Measurements from ENCODE around the gene MYCBP2. TPM values are rescaled to one million over a fixed set of nuclear protein-coding genes. Genes with fewer than 3 reads are reported as not detected.

MYCBP2 gene
- total and polyA plus RNA-seq, 2 donors (not counting 1 experiment from before 2014, with no cell fraction given) = 32.5 to 95.9 TPM

DNA sequence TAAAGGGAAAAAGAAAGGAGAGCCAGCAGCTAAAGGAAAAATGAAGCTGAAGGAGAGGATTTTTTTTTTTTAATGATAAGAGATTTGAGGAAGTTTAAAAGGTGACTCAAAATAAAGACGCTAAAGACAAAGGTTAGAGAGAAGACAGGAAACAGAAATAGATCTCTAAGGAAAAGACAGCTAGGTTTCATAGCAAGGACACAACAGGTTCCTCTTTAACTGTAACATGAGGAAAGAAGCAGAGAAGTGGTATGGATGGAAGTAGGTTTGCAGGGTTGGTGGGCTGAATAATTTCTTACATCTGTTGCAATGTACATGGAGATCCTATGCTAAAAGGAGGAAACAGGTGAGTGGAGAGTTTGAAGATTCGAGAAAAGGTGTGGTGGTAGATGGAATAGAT is 107.5 kb downstream of the MYCBP2 start:
- H3K36me3 ChIP-seq (ENCODE audit: control insufficient read depth, insufficient read depth, low read length) = peaks cover 1% of the 10 kb centered on the region
- TF ChIP-seq EZH2 (IDR thresholded peaks at IDR 0.05; ENCODE audit: low read length, missing control alignments) = no peak
- TF ChIP-seq, protein P1, sequence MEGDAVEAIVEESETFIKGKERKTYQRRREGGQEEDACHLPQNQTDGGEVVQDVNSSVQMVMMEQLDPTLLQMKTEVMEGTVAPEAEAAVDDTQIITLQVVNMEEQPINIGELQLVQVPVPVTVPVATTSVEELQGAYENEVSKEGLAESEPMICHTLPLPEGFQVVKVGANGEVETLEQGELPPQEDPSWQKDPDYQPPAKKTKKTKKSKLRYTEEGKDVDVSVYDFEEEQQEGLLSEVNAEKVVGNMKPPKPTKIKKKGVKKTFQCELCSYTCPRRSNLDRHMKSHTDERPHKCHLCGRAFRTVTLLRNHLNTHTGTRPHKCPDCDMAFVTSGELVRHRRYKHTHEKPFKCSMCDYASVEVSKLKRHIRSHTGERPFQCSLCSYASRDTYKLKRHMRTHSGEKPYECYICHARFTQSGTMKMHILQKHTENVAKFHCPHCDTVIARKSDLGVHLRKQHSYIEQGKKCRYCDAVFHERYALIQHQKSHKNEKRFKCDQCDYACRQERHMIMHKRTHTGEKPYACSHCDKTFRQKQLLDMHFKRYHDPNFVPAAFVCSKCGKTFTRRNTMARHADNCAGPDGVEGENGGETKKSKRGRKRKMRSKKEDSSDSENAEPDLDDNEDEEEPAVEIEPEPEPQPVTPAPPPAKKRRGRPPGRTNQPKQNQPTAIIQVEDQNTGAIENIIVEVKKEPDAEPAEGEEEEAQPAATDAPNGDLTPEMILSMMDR (conservative IDR thresholded peaks at IDR 0.05 in 1 of 2, IDR thresholded peaks at IDR 0.05 in 1 of 2; ENCODE audit: low read depth in 1 of 2, low read length in 2 of 2) = no peak

DNA sequence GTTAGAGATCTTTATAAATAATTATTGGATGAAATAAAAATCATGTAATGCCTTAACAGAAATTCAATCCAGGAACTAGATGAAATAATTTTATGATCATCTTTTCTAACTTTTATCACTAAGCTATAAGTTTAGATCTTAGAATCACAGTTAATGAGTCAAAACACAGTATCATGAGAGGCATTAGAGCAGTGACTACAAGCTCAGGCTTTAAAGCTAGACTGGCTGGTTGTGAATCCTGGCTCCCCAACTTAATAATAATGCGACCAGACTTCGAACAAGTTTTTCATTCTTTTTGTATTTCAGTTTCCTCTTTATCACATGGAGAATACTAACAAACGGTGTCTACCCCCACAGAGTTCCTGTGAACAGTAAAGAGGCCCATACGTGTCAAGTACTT is 108.6 kb downstream of the MYCBP2 start:
- DNase-seq (ENCODE audit: low read depth in 2 of 2) = no peak
- H3K79me2 ChIP-seq (ENCODE audit: control insufficient read depth, insufficient read depth, low read length) = no peaks in the 10 kb centered on the region
- H3K4me3 ChIP-seq (replicated peaks in 1 of 4; ENCODE audit: control extremely low read depth in 1 of 4, insufficient read depth in 1 of 4, low read depth in 3 of 4, low read length in 4 of 4) = no peak overlapping the region
- H3K4me1 ChIP-seq (ENCODE audit: control insufficient read depth, extremely low read depth, insufficient read depth, low read length) = no peaks in the 10 kb centered on the region
- H3K27ac ChIP-seq (ENCODE audit: insufficient read depth, low read length) = no peak overlapping the region
- H3K4me2 ChIP-seq (ENCODE audit: extremely low read depth, insufficient read depth, low read length) = no peak overlapping the region
- TF ChIP-seq, protein P1 (conservative IDR thresholded peaks at IDR 0.05 in 1 of 2, IDR thresholded peaks at IDR 0.05 in 1 of 2; ENCODE audit: low read depth in 1 of 2, low read length in 2 of 2) = no peak
- TF ChIP-seq EZH2 (IDR thresholded peaks at IDR 0.05; ENCODE audit: low read length, missing control alignments) = no peak
- H3K36me3 ChIP-seq (ENCODE audit: control insufficient read depth, insufficient read depth, low read length) = peaks cover 1% of the 10 kb centered on the region
- H4K20me1 ChIP-seq (ENCODE audit: control insufficient read depth, extremely low read depth, insufficient read depth, low read length) = no peaks in the 10 kb centered on the region
- H3K9me3 ChIP-seq (ENCODE audit: control insufficient read depth, insufficient read depth, low read depth, low read length) = no peaks in the 10 kb centered on the region
- no peak overlapping the region for H2AFZ ChIP-seq (ENCODE audit: low read length)
- H3K27me3 ChIP-seq (ENCODE audit: control insufficient read depth, insufficient read depth, low read length) = no peaks in the 10 kb centered on the region
- no peak overlapping the region for H3K9ac ChIP-seq (ENCODE audit: insufficient read depth, low read length)

More for the DNA sequence above, 107.5 kb downstream of the MYCBP2 start:
- H3K79me2 ChIP-seq (ENCODE audit: control insufficient read depth, insufficient read depth, low read length) = no peaks in the 10 kb centered on the region
- no peak overlapping the region for H3K4me2 ChIP-seq (ENCODE audit: extremely low read depth, insufficient read depth, low read length)
- no peaks in the 10 kb centered on the region for H4K20me1 ChIP-seq (ENCODE audit: control insufficient read depth, extremely low read depth, insufficient read depth, low read length)
- H3K9me3 ChIP-seq (ENCODE audit: control insufficient read depth, insufficient read depth, low read depth, low read length) = no peaks in the 10 kb centered on the region
- no peak overlapping the region for H3K9ac ChIP-seq (ENCODE audit: insufficient read depth, low read length)
- no peak overlapping the region for H3K4me3 ChIP-seq (replicated peaks in 1 of 4; ENCODE audit: control extremely low read depth in 1 of 4, insufficient read depth in 1 of 4, low read depth in 3 of 4, low read length in 4 of 4)
- H3K4me1 ChIP-seq (ENCODE audit: control insufficient read depth, extremely low read depth, insufficient read depth, low read length) = no peaks in the 10 kb centered on the region
- DNase-seq (ENCODE audit: low read depth in 2 of 2) = no peak
- no peak overlapping the region for H2AFZ ChIP-seq (ENCODE audit: low read length)
- H3K27me3 ChIP-seq (ENCODE audit: control insufficient read depth, insufficient read depth, low read length) = no peaks in the 10 kb centered on the region
- no peak overlapping the region for H3K27ac ChIP-seq (ENCODE audit: insufficient read depth, low read length)

DNA sequence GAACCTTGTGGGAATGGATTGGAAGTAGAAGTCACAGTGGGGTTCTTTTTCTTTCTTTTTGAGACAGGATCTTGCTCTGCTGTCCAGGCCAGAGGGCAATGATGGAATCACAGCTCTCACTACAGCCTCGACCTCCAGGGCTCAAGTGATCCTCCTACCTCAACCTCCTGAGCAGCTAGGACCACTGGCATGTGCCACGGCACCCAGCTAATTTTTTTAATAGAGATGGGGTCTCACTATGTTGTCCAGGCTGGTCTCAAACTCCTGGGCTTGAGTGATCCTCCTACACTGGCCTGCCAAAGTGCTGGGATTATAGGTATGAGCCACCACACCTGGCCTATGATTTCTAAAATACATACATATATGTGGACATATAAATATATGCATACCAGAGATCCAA is 111.4 kb downstream of the MYCBP2 start:
- Histone ChIP-seq H3K9ac (ENCODE audit: insufficient read depth, low read length) (no peak overlapping the region), H3K4me1 (ENCODE audit: control insufficient read depth, extremely low read depth, insufficient read depth, low read length) (no peaks in the 10 kb centered on the region), H3K4me3 (replicated peaks in 1 of 4; ENCODE audit: control extremely low read depth in 1 of 4, insufficient read depth in 1 of 4, low read depth in 3 of 4, low read length in 4 of 4) (no peak overlapping the region), H2AFZ (ENCODE audit: low read length) (no peak overlapping the region), H4K20me1 (ENCODE audit: control insufficient read depth, extremely low read depth, insufficient read depth, low read length) (no peaks in the 10 kb centered on the region), H3K9me3 (ENCODE audit: control insufficient read depth, insufficient read depth, low read depth, low read length) (no peaks in the 10 kb centered on the region), H3K79me2 (ENCODE audit: control insufficient read depth, insufficient read depth, low read length) (no peaks in the 10 kb centered on the region), H3K4me2 (ENCODE audit: extremely low read depth, insufficient read depth, low read length) (no peak overlapping the region), H3K36me3 (ENCODE audit: control insufficient read depth, insufficient read depth, low read length) (no peaks in the 10 kb centered on the region), H3K27me3 (ENCODE audit: control insufficient read depth, insufficient read depth, low read length) (no peaks in the 10 kb centered on the region), H3K27ac (ENCODE audit: insufficient read depth, low read length) (no peak overlapping the region)
- no peak for DNase-seq (ENCODE audit: low read depth in 2 of 2)
- no peak for TF ChIP-seq EZH2 (IDR thresholded peaks at IDR 0.05; ENCODE audit: low read length, missing control alignments)
- TF ChIP-seq, protein P1 (conservative IDR thresholded peaks at IDR 0.05 in 1 of 2, IDR thresholded peaks at IDR 0.05 in 1 of 2; ENCODE audit: low read depth in 1 of 2, low read length in 2 of 2) = no peak

Data from fibroblast of lung (primary cell).